ENCODE measurements around the gene C2CD3.
"Not testable (repeated sequence)": the region's sequence is repeated elsewhere in the genome, so short reads cannot be mapped to it uniquely, and the experiment has no call there.

The C2CD3 gene

DNA sequence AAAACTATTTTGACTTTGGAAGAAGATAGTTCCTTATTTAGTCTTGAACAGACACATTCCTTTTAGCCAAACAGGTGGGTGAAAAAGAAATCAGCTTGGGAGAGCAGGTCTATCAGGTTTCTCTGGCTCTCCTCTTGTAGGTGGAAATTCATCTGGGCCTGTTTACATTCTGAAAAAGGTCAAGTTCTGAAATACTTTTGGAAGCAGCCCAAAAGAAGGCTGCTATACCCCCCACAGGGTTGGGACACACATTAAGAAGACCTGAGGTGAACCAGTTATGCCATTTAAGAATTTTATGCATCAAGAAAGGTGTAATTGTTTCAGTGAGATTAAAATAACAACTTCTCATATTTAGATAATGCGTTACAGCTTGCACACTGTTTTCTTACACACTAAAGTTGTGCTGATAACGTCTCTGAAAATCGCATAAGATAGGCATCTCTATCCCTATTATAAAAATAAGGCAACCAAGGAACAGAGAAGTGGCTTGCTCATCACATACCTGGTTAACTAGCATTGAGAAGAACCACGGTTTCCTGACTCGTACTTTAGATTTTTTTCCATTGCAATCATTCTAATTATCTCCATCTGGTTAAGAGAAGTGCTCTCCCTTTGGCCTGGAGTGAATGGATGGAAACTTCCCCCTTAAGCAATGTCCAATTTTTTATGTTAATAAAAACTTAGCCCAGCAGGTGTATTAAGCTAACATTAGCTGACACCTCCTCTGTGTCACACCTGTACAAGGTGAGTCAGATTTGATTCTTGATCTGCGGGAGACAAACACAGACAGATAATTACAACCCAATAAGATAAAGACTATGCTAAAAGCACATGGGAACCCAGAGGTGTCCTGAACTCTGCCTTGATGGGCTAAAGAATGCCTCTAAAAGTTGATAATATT, 101.4 kb downstream of the C2CD3 start:
- DNase-seq (ENCODE audit: low read depth in 3 of 3) = no peak

DNA sequence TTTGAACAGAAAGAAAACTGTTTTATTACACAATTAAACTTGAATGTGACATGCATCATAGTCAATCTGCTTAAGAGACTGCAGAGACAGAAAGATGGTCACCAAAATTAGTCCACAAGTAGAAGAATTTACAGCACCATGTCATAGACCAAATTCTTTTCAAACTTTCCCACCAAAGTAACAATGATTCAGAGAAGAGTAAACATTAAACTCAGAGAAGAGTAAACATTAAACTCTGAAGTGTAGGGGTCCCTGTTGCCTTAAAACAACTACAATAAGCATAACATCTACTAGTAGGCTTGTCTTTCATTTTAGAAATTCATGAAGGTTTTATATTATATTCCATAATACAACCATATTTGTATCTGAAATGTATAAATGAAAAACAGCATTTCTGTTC, 104.1 kb downstream of the C2CD3 start:
- not testable (repeated sequence) for DNase-seq (ENCODE audit: low read depth in 3 of 3)

- not testable (repeated sequence) for DNase-seq (ENCODE audit: low read depth in 3 of 3)
Measured at GRCh38 chr11:74065534-74065933, 105.3 kb downstream of the C2CD3 start.

DNA sequence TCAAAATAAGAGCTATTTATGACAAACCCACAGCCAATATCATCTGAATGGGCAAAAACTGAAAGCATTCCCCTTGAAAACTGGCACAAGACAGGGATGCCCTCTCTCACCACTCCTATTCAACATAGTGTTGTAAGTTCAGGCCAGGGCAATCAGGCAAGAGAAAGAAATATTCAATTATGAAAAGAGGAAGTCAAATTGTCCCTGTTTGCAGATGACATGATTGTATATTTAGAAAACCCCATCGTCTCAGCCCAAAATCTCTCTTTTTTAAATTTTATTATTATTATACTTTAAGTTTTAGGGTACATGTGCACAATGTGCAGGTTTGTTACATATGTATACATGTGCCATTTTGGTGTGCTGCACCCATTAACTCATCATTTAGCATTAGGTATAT, 107.2 kb downstream of the C2CD3 start:
- not testable (repeated sequence) for DNase-seq (ENCODE audit: low read depth in 3 of 3)

GRCh38 chr11:74061599-74061998, 109.2 kb downstream of the C2CD3 start:
- DNase-seq (ENCODE audit: low read depth in 3 of 3) = not testable (repeated sequence)

DNA sequence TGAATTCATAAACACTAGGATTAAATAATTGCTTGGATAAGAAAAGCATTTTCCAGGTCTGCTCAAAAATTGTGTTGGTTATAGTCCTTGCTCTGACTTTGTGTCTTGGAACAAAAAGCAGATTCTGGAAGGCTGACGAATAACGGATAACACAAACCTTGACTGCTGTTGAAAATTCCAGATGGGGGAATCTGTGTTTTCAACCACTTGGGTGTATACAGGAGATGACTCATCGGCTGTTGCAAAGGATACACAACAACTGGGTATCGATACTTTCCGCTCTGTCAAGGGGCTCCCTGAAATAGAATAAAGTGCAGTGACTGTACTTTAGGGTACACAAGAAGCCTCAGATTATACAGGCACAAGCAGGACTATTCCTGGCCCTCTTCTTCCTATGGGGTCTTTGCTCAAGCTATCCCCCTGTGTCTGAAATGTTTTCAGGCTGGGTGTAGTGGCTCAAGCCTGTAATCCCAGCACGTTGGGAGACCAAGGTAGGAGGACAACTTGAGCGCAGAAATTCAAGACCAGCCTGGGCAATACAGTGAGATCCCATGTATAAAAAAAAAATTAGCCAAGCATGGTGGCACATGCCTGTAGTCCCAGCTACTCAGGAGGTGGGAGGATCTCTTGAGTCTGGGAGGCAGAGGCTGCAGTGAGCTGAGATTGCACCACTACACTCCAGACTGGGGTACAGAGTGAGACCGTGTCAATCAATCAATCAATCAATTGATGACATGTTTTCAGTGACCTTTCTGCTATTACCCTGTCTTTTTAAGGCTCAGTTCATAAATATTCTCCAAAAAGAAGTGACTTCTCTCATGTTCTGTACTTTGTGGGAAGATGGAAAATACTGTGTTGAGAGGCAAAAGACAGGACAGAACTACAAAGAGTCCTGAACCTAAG, 113.3 kb downstream of the C2CD3 start:
- DNase-seq (ENCODE audit: low read depth in 3 of 3) = no peak

- DNase-seq (ENCODE audit: low read depth in 3 of 3) = no peak
Measured at GRCh38 chr11:74055938-74056337, 114.9 kb downstream of the C2CD3 start.

- DNase-seq (ENCODE audit: low read depth in 3 of 3) = no peak
Measured at GRCh38 chr11:74050465-74050864, 120.3 kb downstream of the C2CD3 start.

- no peak for DNase-seq (ENCODE audit: low read depth in 3 of 3)
Measured at GRCh38 chr11:74048993-74049392, 121.8 kb downstream of the C2CD3 start.

DNA sequence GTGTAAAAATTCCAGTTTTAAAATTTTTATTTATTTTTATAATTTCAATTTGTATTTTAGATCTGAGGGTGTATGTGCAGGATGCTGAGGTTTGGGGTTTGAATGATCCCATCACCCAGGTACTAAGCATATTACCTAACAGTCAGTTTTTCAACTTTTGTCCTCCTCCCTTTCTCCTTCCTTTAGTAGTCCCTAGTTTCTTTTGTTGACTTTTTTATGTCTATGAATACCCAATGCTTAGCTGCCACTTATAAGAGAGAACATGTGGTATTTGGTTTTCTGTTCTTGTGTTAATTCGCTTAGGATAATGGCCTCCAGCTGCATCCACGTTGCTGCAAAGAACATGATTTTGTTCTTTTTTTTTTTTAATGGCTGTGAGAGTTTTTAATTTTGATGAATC, 126.3 kb downstream of the C2CD3 start:
- DNase-seq (ENCODE audit: low read depth in 3 of 3) = no peak

DNA sequence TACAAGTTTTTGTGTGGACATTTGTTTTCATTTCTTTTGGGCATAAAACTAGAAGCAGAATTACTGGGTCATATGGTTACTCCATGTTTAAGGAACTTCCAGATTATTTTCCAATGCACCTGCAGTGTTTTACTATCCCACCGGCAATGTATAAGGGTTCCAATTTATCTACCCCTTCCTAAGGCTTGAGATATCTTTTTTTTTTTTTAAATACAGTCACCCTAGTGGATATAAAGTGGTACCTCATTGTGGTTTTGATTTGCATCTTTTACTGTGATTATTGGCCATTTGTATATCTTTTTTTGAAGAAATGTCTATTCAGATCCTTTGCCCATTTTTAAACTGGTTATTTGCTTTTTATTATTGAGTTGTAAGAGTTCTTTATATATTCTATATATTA, 127.4 kb downstream of the C2CD3 start:
- no peak for DNase-seq (ENCODE audit: low read depth in 3 of 3)

- no peak for DNase-seq (ENCODE audit: low read depth in 3 of 3)
Measured at GRCh38 chr11:74037309-74037708, 133.5 kb downstream of the C2CD3 start.

GRCh38 chr11:74035264-74035663, 135.5 kb downstream of the C2CD3 start:
- no peak for DNase-seq (ENCODE audit: low read depth in 3 of 3)

DNA sequence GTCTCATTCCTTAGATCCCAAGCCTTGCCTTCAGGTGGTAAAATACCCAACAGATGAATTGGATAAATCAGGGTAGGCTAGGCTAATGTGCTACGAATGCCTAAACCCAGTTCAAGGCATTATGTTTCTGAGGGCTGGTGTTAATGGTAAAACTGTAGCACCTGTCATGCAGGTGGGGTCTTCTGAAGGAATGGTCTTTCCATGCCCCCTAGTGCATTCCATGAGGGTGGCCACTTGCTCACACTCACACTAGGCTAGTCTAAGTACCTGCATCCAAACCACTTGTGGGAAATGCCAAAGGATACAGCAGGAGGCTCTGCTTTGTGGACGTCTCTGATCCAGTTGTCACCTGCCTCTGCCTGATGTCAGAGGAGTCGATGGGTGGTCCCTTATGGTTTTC, 137.8 kb downstream of the C2CD3 start:
- no peak for DNase-seq (ENCODE audit: low read depth in 3 of 3)

DNA sequence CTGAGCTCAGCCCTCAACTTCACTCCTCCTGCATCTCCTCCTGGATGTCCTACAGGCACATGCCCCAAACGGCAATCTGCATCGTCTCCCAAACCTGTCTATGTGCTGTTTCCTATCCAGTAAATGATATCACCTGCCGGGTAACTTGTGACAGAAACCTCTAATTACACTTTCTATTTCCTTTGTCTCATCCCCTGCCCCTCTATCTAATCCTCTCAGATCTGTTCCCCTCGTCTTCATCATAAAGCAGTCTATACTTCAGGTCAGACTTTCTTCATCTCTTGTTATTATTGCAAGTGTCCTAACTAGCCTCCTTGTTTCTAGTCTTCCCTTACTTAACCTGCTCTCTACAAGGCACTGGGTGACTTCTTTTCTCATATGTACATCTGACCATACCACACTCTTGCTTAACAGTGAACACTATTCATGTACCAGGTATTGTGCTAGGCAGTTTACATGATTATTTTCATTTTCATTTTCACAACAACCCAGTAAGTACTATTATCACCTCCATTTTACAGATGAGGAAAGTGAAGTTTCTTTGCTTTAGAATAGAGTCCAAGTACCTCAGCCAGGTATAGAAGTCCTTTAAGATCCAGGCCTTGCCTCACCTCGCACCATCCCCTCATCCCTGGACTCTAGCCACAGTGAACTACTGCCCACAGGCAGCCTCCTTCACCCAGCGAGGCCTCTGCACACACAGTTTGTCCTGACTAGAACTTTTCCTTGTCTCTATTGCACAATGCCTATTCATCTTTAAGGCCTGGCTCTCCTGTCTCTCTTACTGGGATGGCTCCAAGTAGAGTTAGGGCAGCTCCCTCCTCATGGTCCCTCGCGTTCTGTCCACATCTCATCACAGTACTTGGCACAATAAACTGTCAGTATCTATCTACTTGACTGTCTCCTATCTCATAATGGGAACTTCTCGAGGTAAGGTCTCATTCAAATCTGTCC, 139.8 kb downstream of the C2CD3 start:
- DNase-seq (ENCODE audit: low read depth in 3 of 3) = no peak

DNA sequence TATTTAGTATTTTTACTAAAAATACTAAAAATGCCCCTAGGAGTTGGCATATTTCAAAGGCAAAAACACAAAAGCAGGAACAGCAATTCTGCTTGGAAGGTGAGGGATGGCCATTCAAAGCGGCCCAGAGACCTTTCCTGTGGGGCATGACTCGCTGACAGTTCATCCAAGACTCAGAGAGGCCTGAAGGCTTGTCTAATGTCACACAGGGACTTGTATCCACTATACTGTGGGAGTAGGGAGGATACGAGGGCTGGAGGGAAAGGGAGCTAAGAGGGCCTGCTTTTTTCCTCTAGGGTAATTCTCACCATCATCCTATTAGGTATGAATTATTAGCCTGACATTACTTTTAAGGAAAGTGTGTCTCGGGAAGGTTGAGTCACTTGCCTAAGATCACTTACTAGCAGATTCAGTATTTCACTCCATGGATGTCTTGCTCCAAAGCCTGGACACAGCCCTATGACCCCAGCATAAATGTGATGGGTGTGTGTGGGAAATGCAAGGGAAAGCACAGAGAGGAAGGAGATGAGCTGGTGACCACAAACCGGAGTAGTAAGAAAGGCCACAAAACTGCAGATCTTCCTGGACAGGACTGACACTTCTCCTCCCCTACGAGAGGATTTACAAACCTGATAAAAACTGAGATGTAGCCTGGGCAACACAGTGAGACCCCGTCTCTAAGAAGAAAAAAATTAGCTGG, 145.2 kb downstream of the C2CD3 start:
- no peak for DNase-seq (ENCODE audit: low read depth in 3 of 3)

DNA sequence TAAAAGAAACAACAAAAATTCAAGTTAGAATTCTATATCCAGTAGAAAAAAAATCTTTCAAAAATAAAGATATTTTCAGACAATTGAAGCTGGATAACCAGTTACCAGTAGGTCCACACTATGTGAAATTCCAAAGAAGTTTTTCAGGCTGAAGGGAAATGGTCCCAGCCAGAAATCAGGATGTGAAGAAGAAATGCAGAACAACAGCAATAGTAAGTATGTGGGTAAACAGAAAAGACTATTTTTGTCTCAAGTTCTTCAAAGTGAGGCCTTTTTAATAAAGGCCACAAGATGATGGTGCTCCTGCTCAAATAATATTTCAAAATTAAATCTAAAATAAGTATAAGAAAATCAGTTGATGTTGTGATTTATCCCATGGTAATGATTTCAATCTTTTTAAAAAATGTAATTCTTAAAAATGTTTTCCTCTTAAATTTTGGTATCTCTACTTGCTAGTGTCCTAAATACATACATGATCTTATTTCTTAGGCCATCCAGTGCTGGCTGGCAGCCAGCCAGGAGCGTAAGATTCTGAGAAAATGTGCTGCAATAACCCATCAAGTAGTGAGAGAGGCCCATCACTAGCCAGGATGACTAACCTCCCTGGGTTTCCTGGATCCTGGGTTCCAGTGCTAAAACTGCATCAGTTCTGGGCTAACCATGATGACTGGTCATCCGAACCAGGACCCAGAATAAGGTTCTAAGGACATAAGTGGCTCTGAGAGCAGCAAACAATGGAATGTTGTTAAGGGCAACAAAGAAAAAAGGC, 146.4 kb downstream of the C2CD3 start:
- DNase-seq (ENCODE audit: low read depth in 3 of 3) = peak in 1 of 3 experiments; percentile 40

DNA sequence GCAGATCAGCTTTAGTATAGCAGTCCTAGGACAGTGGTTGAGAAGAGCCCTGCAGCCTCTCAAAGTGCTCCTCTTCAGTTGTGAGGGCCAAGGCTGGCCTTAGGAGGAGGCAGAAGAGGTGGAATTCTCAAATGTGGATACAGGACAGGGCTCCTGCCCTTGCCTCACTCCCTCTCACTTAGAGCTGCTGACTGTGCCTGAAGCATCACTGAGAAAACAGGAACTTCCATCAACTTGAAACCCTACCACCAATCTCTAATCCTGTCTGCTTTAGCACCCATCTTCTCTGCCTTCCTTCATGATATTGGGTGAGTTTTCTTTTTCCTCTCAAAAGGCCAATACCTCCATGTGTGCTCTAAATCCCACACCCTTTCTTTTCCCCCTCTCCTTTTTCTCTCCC, 147.5 kb downstream of the C2CD3 start:
- DNase-seq (ENCODE audit: low read depth in 3 of 3) = no peak

DNA sequence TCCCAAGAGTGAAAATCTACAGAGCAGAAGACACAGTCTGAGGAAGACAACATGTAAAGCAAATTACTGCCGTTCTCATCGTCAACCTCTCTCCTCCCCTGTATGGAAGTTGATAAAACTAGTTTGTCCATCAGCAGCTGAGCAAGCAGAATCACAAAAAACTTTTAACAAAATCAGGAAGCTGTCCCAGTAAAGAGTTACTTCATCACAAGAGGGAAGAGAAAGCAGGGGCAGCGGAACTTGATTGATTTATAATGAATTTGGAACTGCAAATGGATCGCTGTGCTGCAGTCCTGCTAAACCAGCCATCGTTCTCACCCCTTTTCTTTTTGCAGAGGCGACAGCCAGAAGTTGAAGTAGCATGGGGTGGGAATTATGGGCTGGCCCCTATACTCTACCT, 148.3 kb downstream of the C2CD3 start:
- DNase-seq (ENCODE audit: low read depth in 3 of 3) = no peak

GRCh38 chr11:74021998-74022397, 148.8 kb downstream of the C2CD3 start:
- DNase-seq (ENCODE audit: low read depth in 3 of 3) = no peak

Measured in stimulated activated CD4-positive, alpha-beta T cell treated with anti-CD3 and anti-CD28 coated beads, TNF-alpha, amount 100 ng/mL, for 24 hours (primary cell).